H1 (cell line): ENCODE measurements around the gene PDX1.

Experiments
- CHD2 ChIP-seq: IDR thresholded peaks from 2 replicates; pipeline ENCODE4 v1.6.1; 2012; ENCODE audit warnings: low read length, improper control_type of control experiment
- GTF2F1 ChIP-seq: IDR thresholded peaks from 2 replicates; pipeline ENCODE4 v1.6.1; 2012; ENCODE audit warnings: low read depth, low read length, improper control_type of control experiment, borderline replicate concordance
- POLR2A ChIP-seq, 2 experiments: IDR thresholded peaks; 1 replicate in 1 of 2; 2 replicates in 1 of 2; pipeline ENCODE4 v1.6.1; 2011; ENCODE audit warnings: low read depth in 2 of 2, low read length in 2 of 2, mild to moderate bottlenecking in 2 of 2; ENCODE audit errors: control extremely low read depth in 1 of 2
- SRF ChIP-seq: IDR thresholded peaks from 2 replicates; pipeline ENCODE4 v1.6.1; 2011; ENCODE audit warnings: mild to moderate bottlenecking, low read depth, low read length, moderate library complexity
- TEAD4 ChIP-seq: IDR thresholded peaks from 2 replicates; pipeline ENCODE4 v1.6.1; 2012; ENCODE audit warnings: low read depth, low read length, inconsistent platforms, mixed read lengths
- TF ChIP-seq, protein P1 (sequence below), 3 experiments: IDR thresholded peaks; 1 replicate in 2 of 3; 2 replicates in 1 of 3; pipeline versions ENCODE4 v1.5.1 to v1.6.1; 2011; ENCODE audit warnings: low read length in 3 of 3, mild to moderate bottlenecking in 3 of 3, inconsistent platforms in 2 of 3, low read depth in 1 of 3, moderate library complexity in 1 of 3; ENCODE audit not compliant: insufficient read depth in 1 of 3; ENCODE audit errors: control extremely low read depth in 1 of 3

DNA sequence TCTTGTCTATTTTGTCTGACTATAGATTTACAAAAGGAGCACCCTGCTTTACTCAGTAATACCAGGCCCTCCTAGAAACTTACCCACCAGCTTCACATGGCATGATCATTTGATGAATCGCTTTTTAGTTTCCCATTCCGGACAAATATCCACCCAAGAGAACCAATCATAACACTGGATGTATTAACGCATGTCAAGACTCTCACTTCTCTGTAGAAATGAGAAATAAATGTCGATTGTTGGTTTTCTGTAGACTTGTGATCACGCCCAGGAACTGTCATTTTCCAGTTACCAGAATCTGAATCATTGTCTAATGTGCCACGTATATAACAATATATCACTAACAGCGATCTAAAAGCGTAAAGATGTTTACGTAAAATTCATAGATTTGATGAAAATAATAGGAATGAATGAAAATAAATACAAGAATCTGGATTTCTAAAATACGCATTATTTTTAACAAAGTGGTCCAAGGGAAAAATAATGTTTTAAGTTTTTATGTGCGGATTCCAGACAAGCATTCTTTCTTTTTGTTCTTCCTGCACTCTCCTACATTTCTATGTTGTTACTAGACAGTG, 35.3 kb downstream of the PDX1 start:
- TF ChIP-seq CHD2 (no peak), TEAD4 (no peak), POLR2A (IDR thresholded peaks at IDR 0.05; ENCODE audit: control extremely low read depth in 1 of 2, low read depth in 2 of 2, low read length in 2 of 2) (no peak), GTF2F1 (no peak), SRF (no peak)
- TF ChIP-seq, protein P1, sequence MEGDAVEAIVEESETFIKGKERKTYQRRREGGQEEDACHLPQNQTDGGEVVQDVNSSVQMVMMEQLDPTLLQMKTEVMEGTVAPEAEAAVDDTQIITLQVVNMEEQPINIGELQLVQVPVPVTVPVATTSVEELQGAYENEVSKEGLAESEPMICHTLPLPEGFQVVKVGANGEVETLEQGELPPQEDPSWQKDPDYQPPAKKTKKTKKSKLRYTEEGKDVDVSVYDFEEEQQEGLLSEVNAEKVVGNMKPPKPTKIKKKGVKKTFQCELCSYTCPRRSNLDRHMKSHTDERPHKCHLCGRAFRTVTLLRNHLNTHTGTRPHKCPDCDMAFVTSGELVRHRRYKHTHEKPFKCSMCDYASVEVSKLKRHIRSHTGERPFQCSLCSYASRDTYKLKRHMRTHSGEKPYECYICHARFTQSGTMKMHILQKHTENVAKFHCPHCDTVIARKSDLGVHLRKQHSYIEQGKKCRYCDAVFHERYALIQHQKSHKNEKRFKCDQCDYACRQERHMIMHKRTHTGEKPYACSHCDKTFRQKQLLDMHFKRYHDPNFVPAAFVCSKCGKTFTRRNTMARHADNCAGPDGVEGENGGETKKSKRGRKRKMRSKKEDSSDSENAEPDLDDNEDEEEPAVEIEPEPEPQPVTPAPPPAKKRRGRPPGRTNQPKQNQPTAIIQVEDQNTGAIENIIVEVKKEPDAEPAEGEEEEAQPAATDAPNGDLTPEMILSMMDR (IDR thresholded peaks at IDR 0.05; ENCODE audit: control extremely low read depth in 1 of 3, insufficient read depth in 1 of 3, low read depth in 1 of 3, low read length in 3 of 3): no peak
